Peyer's patch (tissue), 4 donors: ENCODE data around the gene IMPA2.

Experiments used
- POLR2A ChIP-seq, 2 donors: fragments of 450-650 bp; IDR thresholded peaks; one replicate each; pipeline ENCODE4 v1.5.1; 2017; ENCODE audit warnings: antibody characterized with exemption in 2 of 2, mild to moderate bottlenecking in 2 of 2, moderate library complexity in 2 of 2
- TF ChIP-seq, protein P1 (sequence below), 6 experiments: fragments of 450-650 bp in 4 of 6; fragments of 200-600 bp in 2 of 6; sonication (generic) in 1 of 6; IDR thresholded peaks; one replicate each; pipeline ENCODE4 v1.5.1; 2017 to 2019; ENCODE audit warnings: antibody characterized with exemption in 6 of 6, mild to moderate bottlenecking in 3 of 6, moderate library complexity in 1 of 6

DNA sequence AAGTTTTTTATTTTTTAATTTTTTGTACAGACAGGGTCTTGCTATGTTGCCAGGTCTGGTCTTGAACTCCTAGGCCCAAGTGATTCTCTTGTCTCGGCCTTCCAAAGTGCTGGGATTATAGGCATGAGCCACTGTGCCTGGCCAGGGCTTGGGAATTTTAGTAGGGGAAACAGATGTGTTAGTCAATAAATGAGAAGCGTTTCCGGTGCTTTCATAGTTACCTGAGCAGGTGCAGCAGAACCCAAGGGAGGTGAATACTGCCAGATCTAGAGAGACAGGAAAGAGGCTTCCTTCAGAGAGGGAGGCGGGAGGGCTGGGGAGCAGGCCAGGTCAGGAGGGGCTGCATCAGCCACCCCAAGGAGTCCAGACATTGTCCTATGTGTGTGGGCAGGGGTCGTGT, 30.5 kb upstream of the IMPA2 start:
- TF ChIP-seq POLR2A (IDR thresholded peaks at IDR 0.05): no peak
- TF ChIP-seq, protein P1, sequence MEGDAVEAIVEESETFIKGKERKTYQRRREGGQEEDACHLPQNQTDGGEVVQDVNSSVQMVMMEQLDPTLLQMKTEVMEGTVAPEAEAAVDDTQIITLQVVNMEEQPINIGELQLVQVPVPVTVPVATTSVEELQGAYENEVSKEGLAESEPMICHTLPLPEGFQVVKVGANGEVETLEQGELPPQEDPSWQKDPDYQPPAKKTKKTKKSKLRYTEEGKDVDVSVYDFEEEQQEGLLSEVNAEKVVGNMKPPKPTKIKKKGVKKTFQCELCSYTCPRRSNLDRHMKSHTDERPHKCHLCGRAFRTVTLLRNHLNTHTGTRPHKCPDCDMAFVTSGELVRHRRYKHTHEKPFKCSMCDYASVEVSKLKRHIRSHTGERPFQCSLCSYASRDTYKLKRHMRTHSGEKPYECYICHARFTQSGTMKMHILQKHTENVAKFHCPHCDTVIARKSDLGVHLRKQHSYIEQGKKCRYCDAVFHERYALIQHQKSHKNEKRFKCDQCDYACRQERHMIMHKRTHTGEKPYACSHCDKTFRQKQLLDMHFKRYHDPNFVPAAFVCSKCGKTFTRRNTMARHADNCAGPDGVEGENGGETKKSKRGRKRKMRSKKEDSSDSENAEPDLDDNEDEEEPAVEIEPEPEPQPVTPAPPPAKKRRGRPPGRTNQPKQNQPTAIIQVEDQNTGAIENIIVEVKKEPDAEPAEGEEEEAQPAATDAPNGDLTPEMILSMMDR (IDR thresholded peaks at IDR 0.05): no peak
